Lower leg skin (tissue), 3 donors: Measurements from ENCODE around the gene UBAC2.

Experiments used
- CTCF ChIP-seq, 3 donors: fragments of 450-650 bp; IDR thresholded peaks; one replicate each; pipeline ENCODE4 v1.5.1; 2016; ENCODE audit warnings: antibody characterized with exemption in 3 of 3, mild to moderate bottlenecking in 3 of 3, moderate library complexity in 2 of 3
- POLR2A ChIP-seq, 2 donors: fragments of 450-650 bp; IDR thresholded peaks; one replicate each; pipeline ENCODE4 v1.6.1; 2016 to 2017; ENCODE audit warnings: antibody characterized with exemption in 2 of 2, mild to moderate bottlenecking in 1 of 2, moderate library complexity in 1 of 2

GRCh38 chr13:99227331-99227900 lies 26.8 kb downstream of the UBAC2 start:
- TF ChIP-seq CTCF (IDR thresholded peaks at IDR 0.05) (no peak), POLR2A (IDR thresholded peaks at IDR 0.05) (no peak)
